Adrenal gland (tissue), 12 donors: ENCODE measurements around the gene C1QTNF12. TPM values are rescaled to one million over a fixed set of nuclear protein-coding genes. Genes with fewer than 3 reads are reported as not detected.

Source experiments
- DNase-seq, 7 donors: peaks; one replicate each; pipeline ENCODE4 v3.0.0-alpha.2; 2019 to 2020
- H3K27ac ChIP-seq, 5 donors: fragments of 200-600 bp; sonication (generic) in 4 of 5; 1 replicate in 3 of 5; 2 replicates in 2 of 5; pipeline versions ENCODE4 v1.5.1 to v1.8.0; 2016 to 2020; ENCODE audit warnings: mild to moderate bottlenecking in 1 of 5
- H3K27me3 ChIP-seq: fragments of 200-600 bp; 2 replicates; pipeline ENCODE4 v1.8.0; 2021
- H3K36me3 ChIP-seq, 2 donors: fragments of 200-600 bp; replicated peaks in 1 of 2; 1 replicate in 1 of 2; 2 replicates in 1 of 2; pipeline versions ENCODE4 v1.5.1 to v1.8.0; 2018 to 2022
- H3K4me1 ChIP-seq, 2 donors: fragments of 200-600 bp; replicated peaks in 1 of 2; 1 replicate in 1 of 2; 2 replicates in 1 of 2; pipeline versions ENCODE4 v1.5.1 to v1.8.0; 2018 to 2021
- H3K4me3 ChIP-seq, 4 donors: fragments of 200-600 bp; sonication (generic) in 3 of 4; one replicate each; pipeline ENCODE4 v1.5.1; 2016 to 2018
- H3K9me3 ChIP-seq, 3 donors: fragments of 200-600 bp; sonication (generic) in 1 of 3; replicated peaks in 1 of 3; 1 replicate in 2 of 3; 2 replicates in 1 of 3; pipeline versions ENCODE4 v1.5.1 to v1.8.0; 2016 to 2021
- POLR2A ChIP-seq, 2 donors: fragments of 450-650 bp; IDR thresholded peaks; one replicate each; pipeline ENCODE4 v1.6.1; 2017; ENCODE audit warnings: antibody characterized with exemption in 2 of 2, mild to moderate bottlenecking in 2 of 2, moderate library complexity in 1 of 2
- WGBS, 4 donors: extraction: QIAGEN DNeasy Blood & Tissue Kit in 2 of 4; methylation state at CpG; one replicate each; pipeline versions ENCODE4 v1.1.5 to v1.1.7; 2013 to 2017; 5-methylcytosine and 5-hydroxymethylcytosine counted together
- intact Hi-C, 2 donors: fragments of 100-400 bp; cut with DNase I; formaldehyde crosslinking; loops; one replicate each; pipeline versions ENCODE4 v1.14.1 to v1.15.0; 2022 to 2023
- polyA plus RNA-seq, 3 donors: library from polyadenylated mRNA; stranded (reverse); fragments of 200-250 nt in 2 of 3; fragments of 350-450 nt in 1 of 3; fragmentation: Illumina TruSeq in 1 of 3; extraction: RNeasy Lipid Tissue Mini Kit (QIAGEN cat#74804) in 1 of 3; gene quantifications; one replicate each; pipeline ENCODE4 v1.2.3, GENCODE V29; 2013 to 2014
- total RNA-seq, 9 donors: library from RNA; depleted of rRNA in 4 of 9; stranded (reverse); fragments of >200 nt in 4 of 9; fragments of 120-200 nt in 1 of 9; fragmentation: NEBNext Ultra II Directional in 1 of 9; extraction: Animal tissue kit (Norgen Biotek cat#: 25700) in 1 of 9; gene quantifications; one replicate each; pipeline versions ENCODE4 v1.1.0 to v1.2.4, GENCODE V29; 2013 to 2023
- TF ChIP-seq, protein P1 (sequence below), 6 experiments: fragments of 450-650 bp in 4 of 6; fragments of 200-600 bp in 2 of 6; sonication (generic) in 1 of 6; IDR thresholded peaks; 1 replicate in 5 of 6; 2 replicates in 1 of 6; pipeline versions ENCODE4 v1.5.1 to v1.8.0; 2016 to 2021; ENCODE audit warnings: antibody characterized with exemption in 6 of 6, mild to moderate bottlenecking in 2 of 6, moderate library complexity in 1 of 6
- donor health status: healthy with polysubstance abuse.
- donor health status: Bipolar disorder and iron deficiency.
- donor health status: DM: yes; HTN: yes; CAD: no.
- donor health status: DM: no; HTN: no; CAD: no.
- donor health status: DM: no; HTN: no; CAD: no.
- donor health status: DM: yes; HTN: yes; CAD: no.

Gene C1QTNF12
- total and polyA plus RNA-seq, 12 donors = 0.28 to 4.3 (median 1.3) TPM; not detected in 3

DNA sequence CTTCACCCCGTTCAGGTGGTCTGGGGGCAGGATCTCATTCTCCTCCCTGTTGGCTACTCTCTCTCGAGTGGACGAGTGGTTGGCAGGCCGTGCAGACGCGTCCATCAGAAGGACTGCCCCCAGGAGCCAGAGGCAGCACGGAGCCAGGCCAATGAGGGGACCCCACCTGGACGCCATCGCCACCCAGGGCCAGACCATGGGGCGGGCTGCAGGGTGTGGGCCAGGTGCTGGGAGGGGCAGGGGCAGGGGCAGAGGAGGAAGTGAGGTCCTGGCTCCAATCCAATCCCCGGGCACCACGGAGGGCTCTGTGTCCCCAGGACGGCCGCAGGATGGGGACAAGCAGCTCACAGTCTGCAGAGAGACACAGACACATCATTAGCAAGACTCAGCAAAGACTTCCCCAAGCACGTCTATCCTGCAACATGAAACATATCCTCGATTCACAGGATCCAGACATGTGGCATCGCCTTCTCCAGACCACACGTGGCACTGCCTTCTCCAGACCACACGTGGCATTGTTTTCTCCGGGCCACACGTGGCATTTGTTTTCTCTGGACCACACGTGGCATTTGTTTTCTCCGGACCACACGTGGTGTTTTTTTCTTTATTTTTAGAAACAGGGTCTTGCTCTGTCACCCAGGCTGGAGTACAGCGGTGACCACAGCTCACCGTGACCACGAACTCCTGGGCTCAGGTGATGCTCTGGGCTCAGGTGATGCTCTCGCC, 17.8 kb downstream of the C1QTNF12 start:
- H3K4me3 ChIP-seq = no peak overlapping the region
- intact Hi-C loops = no loop called here
- no peaks in the 10 kb centered on the region for H3K9me3 ChIP-seq
- no peak for DNase-seq
- WGBS, 4 donors = 88 to 90% (median 88%) methylated on average over 19 to 28 of the region's 28 CpGs
- H3K36me3 ChIP-seq = peaks cover 0 to 40% of the 10 kb centered on the region in 2 donors
- H3K27ac ChIP-seq = no peak overlapping the region
- TF ChIP-seq POLR2A (IDR thresholded peaks at IDR 0.05) = no peak
- TF ChIP-seq, protein P1, sequence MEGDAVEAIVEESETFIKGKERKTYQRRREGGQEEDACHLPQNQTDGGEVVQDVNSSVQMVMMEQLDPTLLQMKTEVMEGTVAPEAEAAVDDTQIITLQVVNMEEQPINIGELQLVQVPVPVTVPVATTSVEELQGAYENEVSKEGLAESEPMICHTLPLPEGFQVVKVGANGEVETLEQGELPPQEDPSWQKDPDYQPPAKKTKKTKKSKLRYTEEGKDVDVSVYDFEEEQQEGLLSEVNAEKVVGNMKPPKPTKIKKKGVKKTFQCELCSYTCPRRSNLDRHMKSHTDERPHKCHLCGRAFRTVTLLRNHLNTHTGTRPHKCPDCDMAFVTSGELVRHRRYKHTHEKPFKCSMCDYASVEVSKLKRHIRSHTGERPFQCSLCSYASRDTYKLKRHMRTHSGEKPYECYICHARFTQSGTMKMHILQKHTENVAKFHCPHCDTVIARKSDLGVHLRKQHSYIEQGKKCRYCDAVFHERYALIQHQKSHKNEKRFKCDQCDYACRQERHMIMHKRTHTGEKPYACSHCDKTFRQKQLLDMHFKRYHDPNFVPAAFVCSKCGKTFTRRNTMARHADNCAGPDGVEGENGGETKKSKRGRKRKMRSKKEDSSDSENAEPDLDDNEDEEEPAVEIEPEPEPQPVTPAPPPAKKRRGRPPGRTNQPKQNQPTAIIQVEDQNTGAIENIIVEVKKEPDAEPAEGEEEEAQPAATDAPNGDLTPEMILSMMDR (IDR thresholded peaks at IDR 0.05) = no peak
- no peaks in the 10 kb centered on the region for H3K27me3 ChIP-seq
- peaks cover 21 to 30% of the 10 kb centered on the region in 2 donors for H3K4me1 ChIP-seq

DNA sequence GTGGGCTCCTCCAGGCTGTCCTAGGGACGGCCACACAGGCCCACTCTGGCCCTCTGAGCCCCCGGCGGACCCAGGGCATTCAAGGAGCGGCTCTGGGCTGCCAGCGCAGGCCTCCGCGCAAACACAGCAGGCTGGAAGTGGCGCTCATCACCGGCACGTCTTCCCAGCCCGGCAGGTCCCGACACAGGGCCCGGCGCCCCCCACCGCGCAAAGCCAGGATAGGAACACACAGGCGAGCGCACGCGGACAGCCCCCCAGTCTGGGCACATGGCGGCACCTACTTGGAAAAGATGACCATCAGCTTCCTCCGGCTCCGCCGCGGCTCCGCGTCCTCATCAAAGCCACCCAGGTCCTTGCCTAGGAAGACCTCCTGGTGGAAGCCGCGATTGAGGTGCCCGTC, 18.3 kb downstream of the C1QTNF12 start:
- intact Hi-C loops = no loop called here
- no peaks in the 10 kb centered on the region for H3K9me3 ChIP-seq
- H3K27me3 ChIP-seq = no peaks in the 10 kb centered on the region
- 96 to 98% (median 98%) methylated on average over 17 to 30 of the region's 30 CpGs; no CpG with 5 or more reads in 1 of the 4 donors for WGBS, 4 donors
- no peak overlapping the region for H3K4me3 ChIP-seq
- TF ChIP-seq, protein P1 (IDR thresholded peaks at IDR 0.05) = no peak
- no peak for TF ChIP-seq POLR2A (IDR thresholded peaks at IDR 0.05)
- no peak for DNase-seq
- H3K36me3 ChIP-seq = peaks cover 0 to 45% of the 10 kb centered on the region in 2 donors
- H3K27ac ChIP-seq = no peak overlapping the region
- H3K4me1 ChIP-seq = peaks cover 21 to 26% of the 10 kb centered on the region in 2 donors

DNA sequence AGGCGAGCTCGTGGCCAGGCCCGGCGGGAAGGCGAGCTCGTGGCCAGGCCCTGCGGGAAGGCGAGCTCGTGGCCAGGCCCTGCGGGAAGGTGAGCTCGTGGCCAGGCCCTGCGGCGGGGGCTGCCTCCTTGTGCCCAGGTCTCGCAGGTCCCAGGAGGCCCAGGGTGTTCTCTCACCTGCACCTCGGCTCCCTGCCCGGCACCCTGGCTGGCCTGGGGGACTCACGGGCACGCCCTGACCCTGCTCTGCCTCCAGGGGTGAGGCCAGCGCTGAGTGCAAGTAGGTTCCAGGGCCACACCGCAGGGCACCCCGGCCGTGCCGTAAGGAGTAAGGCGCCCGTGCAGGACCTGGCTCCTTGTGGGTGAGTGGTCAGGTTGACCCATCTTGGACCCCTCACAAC, 19.1 kb downstream of the C1QTNF12 start:
- intact Hi-C loops = no loop called here
- Histone ChIP-seq H3K4me1 (peaks cover 15 to 19% of the 10 kb centered on the region in 2 donors), H3K36me3 (peaks cover 0 to 53% of the 10 kb centered on the region in 2 donors), H3K27me3 (no peaks in the 10 kb centered on the region), H3K9me3 (no peaks in the 10 kb centered on the region), H3K27ac (no peak overlapping the region), H3K4me3 (no peak overlapping the region)
- 93 to 96% (median 95%) methylated on average over 8 to 25 of the region's 25 CpGs for WGBS, 4 donors
- no peak for DNase-seq
- no peak for TF ChIP-seq POLR2A (IDR thresholded peaks at IDR 0.05)
- TF ChIP-seq, protein P1 (IDR thresholded peaks at IDR 0.05) = no peak

DNA sequence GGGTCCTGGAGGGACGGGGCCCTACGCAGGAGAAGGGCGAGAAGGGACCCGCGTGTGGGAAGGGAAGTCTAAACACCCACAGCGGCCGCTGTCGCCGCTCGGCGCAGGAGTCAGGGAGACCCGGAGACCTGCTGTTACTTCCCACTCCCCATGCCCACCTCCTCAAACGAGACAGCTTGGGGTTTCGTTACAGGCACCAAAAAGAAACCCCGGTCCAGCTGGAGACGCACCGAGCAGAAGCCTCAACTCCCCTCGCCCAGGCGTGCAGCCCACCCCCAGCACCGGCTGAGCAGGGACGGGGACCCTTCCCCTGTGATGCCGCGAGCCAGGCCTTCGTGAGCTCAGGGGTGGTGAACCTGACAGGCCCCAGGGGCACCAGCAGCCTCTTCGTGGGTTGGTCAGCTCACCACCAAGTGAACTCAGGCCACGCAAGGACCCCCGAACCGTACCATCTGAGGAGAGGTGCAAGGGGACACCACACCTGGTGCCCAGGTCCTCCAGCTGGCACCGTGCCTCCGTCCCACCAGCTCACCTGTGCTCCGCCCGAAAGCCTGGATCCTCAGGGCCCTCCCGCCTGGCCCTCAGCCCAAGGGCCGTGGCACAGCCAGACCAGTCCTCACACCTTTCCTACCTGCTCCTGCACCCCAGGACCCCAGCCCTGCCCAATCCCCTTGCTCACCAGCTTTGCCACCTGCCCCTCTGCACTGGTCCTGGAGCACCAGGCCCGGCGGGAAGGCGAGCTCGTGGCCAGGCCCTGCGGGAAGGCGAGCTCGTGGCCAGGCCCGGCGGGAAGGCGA, 19.8 kb downstream of the C1QTNF12 start:
- no peak for DNase-seq
- no peaks in the 10 kb centered on the region for H3K9me3 ChIP-seq
- H3K4me3 ChIP-seq = no peak overlapping the region
- no peak for TF ChIP-seq POLR2A (IDR thresholded peaks at IDR 0.05)
- TF ChIP-seq, protein P1 (IDR thresholded peaks at IDR 0.05) = no peak
- WGBS, 4 donors = 93 to 98% (median 95%) methylated on average over 12 to 44 of the region's 44 CpGs
- no peaks in the 10 kb centered on the region for H3K27me3 ChIP-seq
- H3K27ac ChIP-seq = no peak overlapping the region
- H3K36me3 ChIP-seq = peaks cover 0 to 59% of the 10 kb centered on the region in 2 donors
- H3K4me1 ChIP-seq = peaks cover 15 to 19% of the 10 kb centered on the region in 2 donors
- intact Hi-C loops = no loop called here
